H9 (cell line): Measurements from ENCODE around the gene RPL27A. TPM values are rescaled to one million over a fixed set of nuclear protein-coding genes. Genes with fewer than 3 reads are reported as not detected.

Experiments
- DNase-seq: peaks from one replicate; pipeline ENCODE4 v3.0.0-alpha.2; 2017
- H2AFZ ChIP-seq: one replicate; pipeline ENCODE4 v1.6.1; 2013; ENCODE audit warnings: mild to moderate bottlenecking, low read length, control low read depth, moderate library complexity
- H2AK5ac ChIP-seq: 2 replicates; pipeline ENCODE4 v1.6.1; 2013; ENCODE audit warnings: low read length, control low read depth, mixed read lengths; ENCODE audit not compliant: insufficient read length
- H2BK120ac ChIP-seq: one replicate; pipeline ENCODE4 v1.6.1; 2013; ENCODE audit warnings: low read depth, mild to moderate bottlenecking, low read length, control low read depth, inconsistent platforms; ENCODE audit not compliant: poor library complexity, severe bottlenecking
- H2BK12ac ChIP-seq: 2 replicates; pipeline ENCODE4 v1.6.1; 2013; ENCODE audit warnings: low read length, control low read depth, mixed read lengths, low read depth; ENCODE audit not compliant: insufficient read length
- H2BK15ac ChIP-seq: 2 replicates; pipeline ENCODE4 v1.6.1; 2013; ENCODE audit warnings: low read depth, low read length, control low read depth
- H2BK20ac ChIP-seq: one replicate; pipeline ENCODE4 v1.6.1; 2013; ENCODE audit warnings: low read depth, mild to moderate bottlenecking, low read length, control low read depth, inconsistent platforms; ENCODE audit not compliant: poor library complexity, severe bottlenecking
- H2BK5ac ChIP-seq: 2 replicates; pipeline ENCODE4 v1.6.1; 2013; ENCODE audit warnings: low read length, control low read depth, mixed read lengths; ENCODE audit not compliant: insufficient read length
- H3K14ac ChIP-seq: 2 replicates; pipeline ENCODE4 v1.6.1; 2013; ENCODE audit warnings: low read length, control low read depth; ENCODE audit not compliant: insufficient read depth
- H3K18ac ChIP-seq: 2 replicates; pipeline ENCODE4 v1.6.1; 2013; ENCODE audit warnings: low read depth, mild to moderate bottlenecking, mixed read lengths, low read length, control low read depth; ENCODE audit not compliant: insufficient read length
- H3K23ac ChIP-seq: 2 replicates; pipeline ENCODE4 v1.6.1; 2013; ENCODE audit warnings: low read length, control low read depth, mixed read lengths, low read depth; ENCODE audit not compliant: insufficient read length
- H3K23me2 ChIP-seq: 2 replicates; pipeline ENCODE4 v1.6.1; 2013; ENCODE audit warnings: low read depth, mild to moderate bottlenecking, mixed read lengths, low read length, control low read depth; ENCODE audit not compliant: insufficient read length, poor library complexity, severe bottlenecking
- H3K27ac ChIP-seq: 2 replicates; pipeline ENCODE4 v1.5.1; 2013; ENCODE audit warnings: low read length, control low read depth, mixed read lengths, low read depth; ENCODE audit not compliant: insufficient read length
- H3K27me3 ChIP-seq: 2 replicates; pipeline ENCODE4 v1.6.1; 2013; ENCODE audit warnings: low read length, control low read depth, inconsistent platforms; ENCODE audit not compliant: insufficient read depth
- H3K4ac ChIP-seq: 2 replicates; pipeline ENCODE4 v1.6.1; 2013; ENCODE audit warnings: low read depth, mild to moderate bottlenecking, control low read depth, inconsistent platforms, low read length, moderate library complexity
- H3K4me1 ChIP-seq: 2 replicates; pipeline ENCODE4 v1.6.1; 2013; ENCODE audit warnings: low read length, control low read depth, inconsistent platforms; ENCODE audit not compliant: insufficient read depth
- H3K4me2 ChIP-seq: 2 replicates; pipeline ENCODE4 v1.6.1; 2013; ENCODE audit warnings: low read length, control low read depth, mixed read lengths; ENCODE audit not compliant: insufficient read length, insufficient read depth
- H3K56ac ChIP-seq: 2 replicates; pipeline ENCODE4 v1.6.1; 2013; ENCODE audit warnings: low read depth, mild to moderate bottlenecking, mixed read lengths, low read length, control low read depth; ENCODE audit not compliant: insufficient read length
- H3K79me1 ChIP-seq: 2 replicates; pipeline ENCODE4 v1.6.1; 2013; ENCODE audit warnings: low read depth, mild to moderate bottlenecking, moderate library complexity, low read length, control low read depth, inconsistent platforms; ENCODE audit not compliant: insufficient read depth, poor library complexity, severe bottlenecking
- H3K79me2 ChIP-seq: 2 replicates; pipeline ENCODE4 v1.6.1; 2013; ENCODE audit warnings: low read length, control low read depth, inconsistent platforms; ENCODE audit not compliant: insufficient read depth
- H3K9ac ChIP-seq: 2 replicates; pipeline ENCODE4 v1.6.1; 2013; ENCODE audit warnings: low read length, control low read depth, mixed read lengths; ENCODE audit not compliant: insufficient read length; ENCODE audit errors: extremely low read depth
- H3K9me3 ChIP-seq: one replicate; pipeline ENCODE4 v1.6.1; 2013; ENCODE audit warnings: low read depth, low read length, inconsistent platforms; ENCODE audit not compliant: control insufficient read depth
- H3T11ph ChIP-seq: one replicate; pipeline ENCODE4 v1.6.1; 2013; ENCODE audit warnings: mild to moderate bottlenecking, low read length, control low read depth, inconsistent platforms
- H4K20me1 ChIP-seq: one replicate; pipeline ENCODE4 v1.6.1; 2013; ENCODE audit not compliant: control insufficient read depth, insufficient read length, insufficient read depth
- H4K5ac ChIP-seq: 2 replicates; pipeline ENCODE4 v1.6.1; 2013; ENCODE audit warnings: low read depth, mild to moderate bottlenecking, mixed read lengths, low read length, control low read depth; ENCODE audit not compliant: insufficient read length
- H4K8ac ChIP-seq: replicated peaks from 2 replicates; pipeline ENCODE4 v1.6.1; 2013; ENCODE audit warnings: low read length, control low read depth, mixed read lengths, low read depth; ENCODE audit not compliant: insufficient read length
- H4K91ac ChIP-seq: 2 replicates; pipeline ENCODE4 v1.6.1; 2013; ENCODE audit warnings: low read depth, mild to moderate bottlenecking, moderate library complexity, mixed read lengths, low read length, control low read depth; ENCODE audit not compliant: insufficient read length
- H3K27ac Mint-ChIP-seq, 3 experiments: 2 replicates in 2 of 3; 3 replicates in 1 of 3; pipeline ENCODE4 v1.8.0; 2020 to 2021; ENCODE audit warnings: mixed read lengths in 3 of 3, mild to moderate bottlenecking in 1 of 3, moderate library complexity in 1 of 3
- H3K27me3 Mint-ChIP-seq: 2 replicates; pipeline ENCODE4 v1.8.0; 2021; ENCODE audit warnings: low read depth, mild to moderate bottlenecking, moderate library complexity, mixed read lengths
- H3K36me3 Mint-ChIP-seq, 3 experiments: 2 replicates in 2 of 3; 3 replicates in 1 of 3; pipeline ENCODE4 v1.8.0; 2020 to 2021; ENCODE audit warnings: low read depth in 3 of 3, mixed read lengths in 3 of 3; ENCODE audit not compliant: insufficient read depth in 1 of 3
- H3K4me1 Mint-ChIP-seq, 2 experiments: 2 replicates each; pipeline ENCODE4 v1.8.0; 2020; ENCODE audit warnings: mixed read lengths in 2 of 2
- H3K4me3 Mint-ChIP-seq, 2 experiments: 2 replicates in 1 of 2; 3 replicates in 1 of 2; pipeline ENCODE4 v1.8.0; 2020 to 2021; ENCODE audit warnings: mild to moderate bottlenecking in 2 of 2, mixed read lengths in 2 of 2, moderate library complexity in 1 of 2
- H3K9me3 Mint-ChIP-seq, 2 experiments: 2 replicates in 1 of 2; 3 replicates in 1 of 2; pipeline ENCODE4 v1.8.0; 2020; ENCODE audit warnings: mild to moderate bottlenecking in 2 of 2, mixed read lengths in 2 of 2, moderate library complexity in 1 of 2
- CTCF ChIP-seq: fragments of 200-600 bp; sonication (generic); conservative IDR thresholded peaks from 3 replicates; pipeline ENCODE4 v1.8.0; 2021; ENCODE audit warnings: antibody characterized with exemption, mild to moderate bottlenecking
- WGBS: extraction: QIAGEN DNeasy Blood & Tissue Kit; methylation state at CpG from one replicate; pipeline ENCODE4 v1.1.7; 2013; ENCODE audit warnings: missing lambda C conversion rate, low lambda C conversion rate, mixed read lengths; ENCODE audit not compliant: insufficient read length; ENCODE audit errors: extremely low coverage; 5-methylcytosine and 5-hydroxymethylcytosine counted together
- total RNA-seq: library from RNA; stranded (reverse); gene quantifications from 2 replicates; pipeline ENCODE4 v1.2.1, GENCODE V29; 2021

Gene RPL27A
- total RNA-seq, 1 experiment from 2014 or later, result 1,152 TPM

GRCh38 chr11:8688414-8689362, 6.1 kb downstream of the RPL27A start:
- no peaks in the 10 kb centered on the region for H3K27me3 ChIP-seq
- H4K5ac ChIP-seq, result no peak overlapping the region
- peak overlapping the region; percentile 66 for H3K9ac ChIP-seq
- H3K18ac ChIP-seq, result peak overlapping the region; percentile 3
- no peaks in the 10 kb centered on the region for H4K20me1 ChIP-seq
- H4K8ac ChIP-seq, result no peak overlapping the region
- no peak overlapping the region for H2AK5ac ChIP-seq
- no peak overlapping the region for H2BK12ac ChIP-seq
- peak; percentile 99 for DNase-seq
- H2BK15ac ChIP-seq, result no peak overlapping the region
- no peak overlapping the region for H2BK20ac ChIP-seq
- no peak overlapping the region for H4K91ac ChIP-seq
- peak overlapping the region; percentile 75 to 77 for H3K4me3 Mint-ChIP-seq
- peak; percentile 27; the same call in 2 of the 3 replicates for TF ChIP-seq CTCF
- no peaks in the 10 kb centered on the region; the same call in 1 of the 2 replicates for H3K27me3 Mint-ChIP-seq
- H3K79me2 ChIP-seq, result peaks cover 3% of the 10 kb centered on the region; the same call in 1 of the 2 replicates
- WGBS, result no CpG with 5 or more reads among the region's 56 CpGs
- no peak overlapping the region for H3K23ac ChIP-seq
- peak overlapping the region; percentile 59 for H3K4me2 ChIP-seq
- no peak overlapping the region for H3K4ac ChIP-seq
- H2AFZ ChIP-seq, result no peak overlapping the region
- no peak overlapping the region for H3T11ph ChIP-seq
- H3K4me1 Mint-ChIP-seq, result peaks cover 46 to 56% of the 10 kb centered on the region in 2 experiments
- peaks cover 3% of the 10 kb centered on the region for H3K4me1 ChIP-seq
- H3K14ac ChIP-seq, result peak overlapping the region; percentile 28; the same call in 1 of the 2 replicates
- no peak overlapping the region for H2BK5ac ChIP-seq
- H3K9me3 ChIP-seq, result no peaks in the 10 kb centered on the region
- no peak overlapping the region for H2BK120ac ChIP-seq
- no peaks in the 10 kb centered on the region for H3K79me1 ChIP-seq
- peak overlapping the region; percentile 81 for H3K27ac ChIP-seq
- peak overlapping the region; percentile 96 to 98 (median 97) for H3K27ac Mint-ChIP-seq
- H3K36me3 Mint-ChIP-seq, result peaks cover 42 to 88% (median 66%) of the 10 kb centered on the region in 3 experiments
- no peak overlapping the region for H3K56ac ChIP-seq
- no peaks in the 10 kb centered on the region; a peak in 1 of 5 replicates for H3K9me3 Mint-ChIP-seq
- peaks cover 4% of the 10 kb centered on the region for H3K23me2 ChIP-seq
